GM18858 (cell line): ENCODE results near the gene SNRPB2.

Source experiments
- ATAC-seq: cut with Tn5 transposase; IDR thresholded peaks from one replicate; pipeline ENCODE4 v1.9.1; 2021; ENCODE audit not compliant: unreplicated experiment

Gene SNRPB2

GRCh38 chr20:16729565-16730460, at the start of gene SNRPB2:
SNRPB2 (plus strand) TSS chr20:16730026; CDS start chr20:16731703, 1,677 bp downstream.
- ATAC-seq, result peak; percentile 97

GRCh38 chr20:16684416-16684815, 45.4 kb upstream of the SNRPB2 start:
- no peak for ATAC-seq

DNA sequence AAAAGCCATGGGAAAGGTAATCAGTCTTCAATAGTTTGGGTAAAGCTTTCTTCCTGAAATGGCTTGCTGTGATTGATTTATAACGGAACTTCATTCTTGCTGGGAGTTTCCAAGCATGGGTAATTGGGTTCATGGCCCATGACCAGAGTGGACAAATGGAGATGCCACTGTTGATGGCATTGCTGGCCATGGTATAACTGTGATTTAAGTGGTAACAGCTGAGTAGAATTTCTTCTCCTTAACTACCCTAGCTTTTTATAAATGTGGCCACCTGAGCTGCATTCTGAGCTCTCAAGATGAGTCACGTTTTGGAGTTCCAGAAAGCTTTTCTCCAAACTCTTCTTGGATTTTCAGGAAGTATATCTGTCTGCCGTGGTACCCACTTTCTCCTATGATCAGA, 39.9 kb upstream of the SNRPB2 start:
- ATAC-seq, result no peak

GRCh38 chr20:16691381-16691780, 38.4 kb upstream of the SNRPB2 start:
- no peak for ATAC-seq

DNA sequence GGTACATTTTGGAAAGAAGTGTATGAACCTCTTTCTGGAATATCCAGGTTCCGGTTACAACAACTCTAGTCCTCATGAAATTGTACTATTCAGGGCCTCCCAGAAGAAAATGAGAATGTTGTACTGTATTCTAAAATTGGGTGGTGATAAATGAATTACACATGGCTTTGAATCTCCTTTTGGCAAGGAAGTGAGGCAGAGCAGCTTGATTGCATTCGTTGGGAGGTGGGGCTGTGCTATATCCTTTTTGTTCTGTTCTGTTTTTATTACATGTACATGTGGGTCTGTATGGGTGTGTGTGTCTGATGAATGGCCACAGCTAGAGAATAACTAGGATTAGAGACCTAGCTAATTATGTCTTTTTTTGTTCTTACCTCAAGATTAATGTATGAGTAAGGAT, 37.8 kb upstream of the SNRPB2 start:
- no peak for ATAC-seq

DNA sequence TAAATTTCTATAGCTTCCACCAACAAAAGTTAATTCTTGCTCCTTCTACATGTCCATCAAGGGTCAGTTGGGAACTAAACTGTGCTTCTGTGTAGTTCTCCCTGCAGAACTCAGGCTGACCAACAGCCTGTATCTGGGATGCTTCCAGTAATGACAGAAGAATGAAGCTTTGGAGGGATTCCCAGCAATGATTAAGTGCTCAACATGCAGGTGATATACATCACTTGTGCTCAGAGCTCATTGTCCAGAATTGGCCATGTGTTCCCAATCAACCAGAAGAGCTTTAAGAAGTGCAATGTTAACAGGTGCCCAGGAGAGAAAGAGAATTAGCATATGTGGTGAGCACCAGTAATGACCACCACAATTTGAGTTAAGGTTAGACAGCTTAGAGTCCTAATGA, 37.4 kb upstream of the SNRPB2 start:
- no peak for ATAC-seq

- no peak for ATAC-seq
These were observed 36.5 kb upstream of the SNRPB2 start for GRCh38 chr20:16693278-16693677.

GRCh38 chr20:16694161-16694560, 35.7 kb upstream of the SNRPB2 start:
- no peak for ATAC-seq

- no peak for ATAC-seq
These were observed 34.2 kb upstream of the SNRPB2 start for GRCh38 chr20:16695628-16696027.

GRCh38 chr20:16699293-16699692, 30.5 kb upstream of the SNRPB2 start:
- no peak for ATAC-seq

DNA sequence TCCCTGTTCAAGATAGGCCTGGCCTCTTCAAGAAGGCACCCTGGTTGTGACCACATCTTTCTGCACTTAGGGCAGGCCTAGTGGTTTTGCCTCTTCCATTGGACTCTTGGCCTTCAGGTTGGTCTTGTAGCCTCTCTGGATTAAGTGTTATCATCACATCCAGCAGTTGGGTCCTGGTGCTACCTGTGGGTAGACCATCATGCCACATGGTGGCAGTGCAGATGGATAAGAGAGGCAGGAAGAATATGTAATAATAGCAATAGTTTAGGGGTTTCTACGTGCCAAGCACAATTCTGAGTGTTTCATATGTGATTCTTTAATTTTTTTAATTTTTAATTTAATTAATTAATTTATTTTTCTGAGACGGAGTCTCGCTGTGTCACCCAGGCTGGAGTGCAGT, 28.5 kb upstream of the SNRPB2 start:
- ATAC-seq, result no peak

DNA sequence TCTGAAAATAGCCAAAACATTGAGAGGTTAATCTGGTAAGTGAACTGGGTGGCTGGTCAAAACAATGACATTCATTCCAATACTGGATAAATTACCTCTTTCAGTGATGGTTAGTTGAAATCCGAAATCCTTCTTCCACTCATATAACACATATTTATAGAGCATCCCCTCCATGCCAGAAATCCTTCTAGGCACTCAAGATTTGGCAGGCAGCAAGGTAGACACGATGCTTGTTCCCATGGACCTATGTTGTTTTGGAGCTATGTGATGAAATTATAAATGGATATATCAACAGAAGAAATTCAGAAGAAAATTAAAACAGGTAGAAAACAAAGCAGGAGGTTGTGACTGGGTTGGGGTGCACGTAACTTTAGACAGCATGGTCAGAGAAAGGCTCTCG, 26.3 kb upstream of the SNRPB2 start:
- no peak for ATAC-seq

DNA sequence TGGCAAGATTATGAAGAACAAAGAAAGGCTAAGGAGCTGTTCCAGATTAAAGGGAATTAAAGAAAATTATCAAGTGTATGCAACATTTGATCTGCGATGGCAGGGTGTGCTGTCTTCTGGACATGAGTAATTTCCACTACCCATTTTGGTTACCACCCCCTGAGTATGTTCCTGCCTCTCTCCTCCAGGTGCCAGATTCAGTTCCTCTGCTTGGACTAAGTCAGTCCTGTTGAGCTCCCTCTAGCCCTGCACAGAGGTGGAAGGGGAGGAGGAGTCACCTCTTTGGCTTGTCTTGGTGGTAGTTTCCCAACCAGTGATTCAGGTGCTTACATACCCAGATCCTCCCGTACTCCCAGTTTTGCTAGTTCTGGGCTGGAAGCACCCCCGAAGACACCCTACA, 22.2 kb upstream of the SNRPB2 start:
- peak; percentile 75 for ATAC-seq

- peak; percentile 4 for ATAC-seq
These were observed 21.2 kb upstream of the SNRPB2 start for GRCh38 chr20:16708602-16709001.

GRCh38 chr20:16709017-16709416, 20.8 kb upstream of the SNRPB2 start:
- ATAC-seq, result peak; percentile 83

- ATAC-seq, result peak; percentile 36
These were observed 19.0 kb upstream of the SNRPB2 start for GRCh38 chr20:16710781-16711180.

DNA sequence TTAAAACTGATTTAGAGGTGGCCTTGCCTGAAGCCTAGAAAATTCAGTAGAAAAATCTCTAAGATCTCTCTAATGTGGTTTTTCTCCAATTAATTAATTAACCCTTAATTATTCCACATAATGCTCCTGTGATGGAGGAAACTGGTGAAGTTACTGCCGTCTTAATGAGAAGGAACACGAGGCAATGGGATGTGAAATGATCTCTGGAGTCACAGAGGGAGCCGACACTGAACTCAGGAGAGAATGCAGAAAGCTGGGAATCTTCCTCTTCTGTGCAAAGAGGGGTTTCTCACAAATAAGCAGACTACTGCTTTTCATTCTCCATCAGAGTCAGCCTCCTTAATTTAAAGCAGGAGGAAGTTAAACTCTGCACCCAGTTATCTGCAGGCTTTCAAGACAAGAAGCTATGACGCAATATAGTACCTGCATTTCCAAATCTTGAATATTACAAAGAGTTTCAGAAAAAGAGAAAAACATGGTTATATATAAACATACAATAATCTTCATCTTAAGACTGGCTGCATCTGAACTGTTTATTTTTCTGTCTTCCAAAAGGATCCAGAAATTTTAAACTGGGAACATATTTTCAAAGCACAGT, 18.1 kb upstream of the SNRPB2 start:
- ATAC-seq, result no peak

GRCh38 chr20:16712511-16712947, 17.3 kb upstream of the SNRPB2 start:
- no peak for ATAC-seq

GRCh38 chr20:16713066-16713465, 16.8 kb upstream of the SNRPB2 start:
- ATAC-seq, result no peak

DNA sequence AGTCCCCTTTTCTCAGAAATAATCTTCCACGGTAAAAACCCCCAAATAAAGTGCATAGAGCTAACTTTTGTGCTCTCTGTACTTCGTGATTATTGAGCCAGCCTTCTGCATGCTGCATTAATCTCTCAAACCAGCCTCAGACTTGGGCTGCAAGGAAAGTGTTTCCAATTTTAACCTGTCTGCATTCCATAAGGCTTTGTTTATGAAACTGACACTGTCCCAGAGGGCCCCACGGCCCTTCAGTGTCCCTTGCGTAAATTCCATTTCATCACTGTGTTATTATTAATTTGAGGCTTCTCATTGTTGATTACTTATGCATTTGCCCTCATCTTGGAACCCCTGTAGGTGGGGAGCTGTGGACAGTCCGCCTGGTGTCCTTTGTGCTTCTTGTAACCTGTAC, 15.6 kb upstream of the SNRPB2 start:
- ATAC-seq, result no peak

DNA sequence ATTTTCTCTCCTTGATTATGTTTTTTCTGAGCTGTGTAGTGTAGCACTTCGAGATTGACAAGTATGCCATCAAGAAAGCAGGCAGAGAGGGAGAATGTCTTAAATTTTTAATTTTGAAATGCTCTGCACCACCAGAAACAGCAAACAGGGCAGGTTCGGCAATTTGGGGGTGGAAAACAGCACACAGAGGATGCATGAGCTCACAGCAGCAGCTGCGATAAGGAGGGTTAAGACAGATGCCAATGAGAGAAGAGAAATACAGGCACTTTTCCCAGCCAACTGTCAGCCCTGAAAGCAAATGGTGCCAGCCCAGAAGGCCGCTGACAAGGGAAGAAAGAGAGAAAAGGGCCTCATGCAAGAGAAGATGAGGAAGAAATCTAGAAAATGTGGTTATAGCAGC, 15.1 kb upstream of the SNRPB2 start:
- ATAC-seq, result no peak

DNA sequence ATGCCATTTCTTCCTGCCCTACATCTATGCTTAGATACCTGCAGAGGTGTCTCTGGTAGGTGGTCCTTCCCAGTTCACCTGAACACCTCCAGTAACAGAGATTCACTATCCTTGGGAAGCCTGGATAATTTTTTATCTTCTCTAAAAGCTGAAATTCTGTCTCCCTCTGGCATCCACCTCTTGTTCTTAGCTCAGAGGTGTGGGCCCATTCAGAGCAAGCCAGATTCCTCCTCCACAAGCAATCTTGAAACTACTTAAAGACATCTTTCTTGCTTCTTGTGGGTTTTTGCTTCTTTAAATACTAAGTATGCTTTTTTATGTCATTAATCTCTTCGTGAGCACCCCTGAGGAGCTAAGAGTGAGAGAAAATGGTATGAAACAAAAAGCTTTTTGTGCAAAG, 10.4 kb upstream of the SNRPB2 start:
- no peak for ATAC-seq
